Small intestine (tissue), 7 donors: ENCODE measurements around the gene SPATA31C2. TPM values are rescaled to one million over a fixed set of nuclear protein-coding genes. Genes with fewer than 3 reads are reported as not detected.
"Not testable (repeated sequence)": the region's sequence is repeated elsewhere in the genome, so short reads cannot be mapped to it uniquely, and the experiment has no call there.

Source experiments
- DNase-seq, 2 donors: peaks; one replicate each; pipeline versions ENCODE4 v3.0.0 to v3.0.0-alpha.2; 2013
- FAIRE-seq: peaks from 2 replicates; lab custom pipeline; 2012; peaks lifted over from hg19 to GRCh38; lab: Jason Lieb, UNC
- H3K27ac ChIP-seq, 3 donors: one replicate each; pipeline ENCODE4 v1.5.1; 2013; ENCODE audit warnings: low read length in 2 of 3, mild to moderate bottlenecking in 2 of 3, control low read depth in 1 of 3, inconsistent platforms in 1 of 3, low read depth in 1 of 3, moderate library complexity in 1 of 3
- H3K27me3 ChIP-seq, 3 donors: one replicate each; pipeline ENCODE4 v1.6.1; 2013; ENCODE audit warnings: low read length in 3 of 3, inconsistent platforms in 1 of 3; ENCODE audit not compliant: control insufficient read depth in 3 of 3, insufficient read depth in 3 of 3
- H3K36me3 ChIP-seq, 3 donors: one replicate each; pipeline ENCODE4 v1.6.1; 2013; ENCODE audit warnings: low read length in 3 of 3, inconsistent platforms in 1 of 3, low read depth in 1 of 3, mild to moderate bottlenecking in 1 of 3, moderate library complexity in 1 of 3; ENCODE audit not compliant: control insufficient read depth in 3 of 3, insufficient read depth in 2 of 3
- H3K4me1 ChIP-seq, 3 donors: one replicate each; pipeline ENCODE4 v1.6.1; 2013; ENCODE audit warnings: low read length in 2 of 3, inconsistent platforms in 1 of 3, low read depth in 1 of 3, mild to moderate bottlenecking in 1 of 3, moderate library complexity in 1 of 3; ENCODE audit not compliant: control insufficient read depth in 3 of 3, insufficient read depth in 2 of 3
- H3K4me3 ChIP-seq, 3 donors: one replicate each; pipeline ENCODE4 v1.5.1; 2013; ENCODE audit warnings: low read length in 3 of 3, control low read depth in 1 of 3, inconsistent platforms in 1 of 3, low read depth in 1 of 3, mild to moderate bottlenecking in 1 of 3, moderate library complexity in 1 of 3
- H3K9me3 ChIP-seq, 2 donors: one replicate each; pipeline ENCODE4 v1.6.1; 2013; ENCODE audit warnings: low read depth in 1 of 2, low read length in 1 of 2; ENCODE audit not compliant: control insufficient read depth in 2 of 2, insufficient read depth in 1 of 2
- WGBS, 3 donors: extraction: QIAGEN DNeasy Blood & Tissue Kit; methylation state at CpG; one replicate each; pipeline ENCODE4 v1.1.7; 2013; 5-methylcytosine and 5-hydroxymethylcytosine counted together
- polyA plus RNA-seq, 4 donors: library from polyadenylated mRNA; stranded (reverse) in 3 of 4; unstranded in 1 of 4; fragments of 200-250 nt in 3 of 4; fragments of 120-200 nt in 1 of 4; gene quantifications; one replicate each; pipeline versions ENCODE4 v1.2.1 to v1.2.3, GENCODE V29; 2013
- donor health status: healthy with polysubstance abuse.
- donor health status: control.
- donor health status: control.
- donor health status: Bipolar disorder and iron deficiency.
- donor health status: healthy.

SPATA31C2 gene
- polyA plus RNA-seq, 4 donors = 0.04 TPM; not detected in 3

- H3K36me3 ChIP-seq = no peaks in the 10 kb centered on the region
- WGBS, 3 donors = 77 to 83% (median 82%) methylated on average over 6 of the region's 6 CpGs
- no peaks in the 10 kb centered on the region for H3K4me1 ChIP-seq
- H3K9me3 ChIP-seq = no peaks in the 10 kb centered on the region
- no peak for DNase-seq
- FAIRE-seq = no peak
- no peak overlapping the region for H3K4me3 ChIP-seq
- no peak overlapping the region for H3K27ac ChIP-seq
- H3K27me3 ChIP-seq = no peaks in the 10 kb centered on the region
Measured at GRCh38 chr9:88143957-88144625, 5.8 kb upstream of the SPATA31C2 start.

DNA sequence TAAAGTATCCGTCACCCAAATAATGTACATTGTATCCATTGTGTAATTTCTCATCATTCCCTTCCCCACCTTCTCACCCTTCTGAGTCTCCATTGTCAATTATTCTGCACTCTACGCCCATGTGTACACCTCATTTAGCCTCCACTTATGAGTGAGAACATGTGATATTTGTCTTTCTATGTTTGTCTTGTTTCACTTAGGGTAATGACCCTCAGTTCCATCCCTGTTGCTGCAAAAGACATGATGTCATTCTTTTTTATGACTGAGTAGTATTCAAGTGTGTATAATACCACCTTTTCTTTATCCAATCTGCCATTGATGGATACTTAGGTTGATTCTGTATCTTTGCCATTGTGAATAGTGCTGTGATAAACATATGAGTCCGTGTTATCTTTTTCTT lies 4.9 kb upstream of the SPATA31C2 start:
- Histone ChIP-seq H3K36me3 (no peaks in the 10 kb centered on the region), H3K27ac (no peak overlapping the region), H3K9me3 (no peaks in the 10 kb centered on the region), H3K27me3 (no peaks in the 10 kb centered on the region), H3K4me3 (no peak overlapping the region), H3K4me1 (no peaks in the 10 kb centered on the region)
- FAIRE-seq (no peak), DNase-seq (no peak)
- 77 to 85% (median 82%) methylated on average over 3 of the region's 3 CpGs for WGBS, 3 donors

GRCh38 chr9:88133552-88133951 lies 4.7 kb downstream of the SPATA31C2 start:
- not testable (repeated sequence) for H3K36me3 ChIP-seq, H3K4me1 ChIP-seq, FAIRE-seq, H3K4me3 ChIP-seq, H3K27me3 ChIP-seq, H3K9me3 ChIP-seq, DNase-seq, H3K27ac ChIP-seq
- WGBS, 3 donors = 45 to 80% (median 58%) methylated on average over 12 of the region's 12 CpGs

DNA sequence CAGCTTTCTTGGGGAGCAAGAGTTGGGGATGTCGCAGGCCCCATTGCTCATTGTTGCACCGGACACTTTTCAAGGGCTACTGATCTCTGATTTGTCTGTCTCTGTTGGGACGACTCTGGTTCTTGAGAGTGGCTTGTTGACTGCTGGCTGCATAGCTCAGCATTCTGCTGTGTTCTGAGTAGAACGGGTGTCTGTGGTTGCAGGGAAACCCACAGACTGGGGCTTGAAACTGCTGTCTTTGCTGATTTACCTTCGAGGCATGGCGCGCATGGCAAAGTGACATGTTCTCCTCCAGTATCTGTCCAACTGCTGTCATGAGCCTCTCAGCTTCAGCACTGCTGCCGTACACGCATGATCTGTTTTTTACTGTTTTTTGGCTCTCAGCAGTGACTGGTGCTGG lies 8.7 kb downstream of the SPATA31C2 start:
- H3K4me1 ChIP-seq, H3K27me3 ChIP-seq, DNase-seq, H3K27ac ChIP-seq, FAIRE-seq, H3K36me3 ChIP-seq, H3K4me3 ChIP-seq, H3K9me3 ChIP-seq: not testable (repeated sequence)
- 73 to 86% (median 73%) methylated on average over 7 to 9 of the region's 9 CpGs for WGBS, 3 donors

GRCh38 chr9:88127700-88128300 lies 10.5 kb downstream of the SPATA31C2 start:
- H3K9me3 ChIP-seq, H3K27me3 ChIP-seq, DNase-seq, FAIRE-seq, H3K27ac ChIP-seq, H3K4me3 ChIP-seq, H3K4me1 ChIP-seq, H3K36me3 ChIP-seq: not testable (repeated sequence)
- 92 to 99% (median 92%) methylated on average over 6 to 13 of the region's 13 CpGs for WGBS, 3 donors

DNA sequence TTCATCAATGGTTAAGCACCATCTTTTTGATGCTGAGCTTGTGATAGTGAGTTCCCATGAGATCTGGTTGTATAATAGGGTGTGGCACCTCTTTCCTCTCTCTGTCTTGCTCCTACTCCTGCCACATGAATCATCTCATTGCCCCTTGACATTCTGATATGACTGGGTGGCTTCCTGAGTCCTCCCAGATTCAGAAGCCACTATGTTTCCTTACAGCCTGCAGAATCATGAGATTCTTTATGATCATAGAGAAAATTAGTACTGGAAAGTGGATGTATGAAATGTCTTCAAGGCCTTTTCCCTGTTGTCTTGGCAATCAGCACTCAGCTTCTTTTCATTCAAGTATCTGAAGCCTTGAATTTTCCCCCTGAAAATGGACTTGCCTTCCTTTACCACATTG lies 14.9 kb downstream of the SPATA31C2 start:
- not testable (repeated sequence) for H3K4me3 ChIP-seq, H3K4me1 ChIP-seq, DNase-seq, FAIRE-seq, H3K36me3 ChIP-seq, H3K27me3 ChIP-seq, H3K27ac ChIP-seq, H3K9me3 ChIP-seq

GRCh38 chr9:88118121-88118520 lies 20.2 kb downstream of the SPATA31C2 start:
- DNase-seq (peak; percentile 26 to 70), FAIRE-seq (peak; percentile 71)

DNA sequence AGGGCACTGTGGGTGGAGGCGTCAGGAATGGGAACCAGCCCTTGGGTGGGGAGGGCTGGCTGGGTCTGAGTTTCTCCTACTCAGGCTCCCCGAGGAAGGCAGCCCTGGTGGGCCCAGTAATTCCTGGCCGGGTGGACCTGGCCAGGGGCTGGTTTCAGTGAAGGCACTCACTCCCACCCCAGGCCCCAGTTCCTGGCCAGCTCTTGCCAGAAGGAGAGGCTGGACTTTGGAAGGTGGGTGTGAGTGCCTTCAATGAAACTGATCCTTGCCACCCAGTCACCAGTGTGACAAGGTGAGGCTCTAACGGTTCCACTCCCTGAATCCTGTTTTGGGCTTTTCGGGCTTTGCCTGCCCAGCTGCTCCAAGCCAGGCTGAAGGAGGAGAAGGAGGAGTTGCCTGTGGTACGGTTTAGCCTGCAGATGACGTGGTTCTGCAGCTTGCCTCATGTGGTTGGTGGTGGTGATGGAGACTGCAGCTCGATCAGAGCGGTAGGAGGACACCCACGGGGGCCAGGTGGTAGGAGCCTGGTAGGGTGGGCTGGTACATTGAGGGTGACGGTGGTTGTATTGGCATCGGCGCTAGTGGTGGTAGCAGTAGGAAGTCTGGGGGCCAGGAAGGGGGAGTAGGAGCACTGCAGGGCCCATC lies 23.2 kb downstream of the SPATA31C2 start:
- not testable (repeated sequence) for H3K9me3 ChIP-seq, H3K27ac ChIP-seq, H3K4me1 ChIP-seq, FAIRE-seq, H3K4me3 ChIP-seq, H3K27me3 ChIP-seq, H3K36me3 ChIP-seq
- WGBS, 3 donors = 58 to 81% (median 69%) methylated on average over 11 to 12 of the region's 13 CpGs
- DNase-seq = peak in 1 of 2 donors; percentile 44

More at GRCh38 chr9:88118121-88118520, 20.2 kb downstream of the SPATA31C2 start:
- WGBS, 3 donors = 11 to 62% (median 42%) methylated on average over 5 of the region's 5 CpGs
- H3K4me3 ChIP-seq, H3K27ac ChIP-seq, H3K27me3 ChIP-seq, H3K4me1 ChIP-seq, H3K9me3 ChIP-seq, H3K36me3 ChIP-seq: not testable (repeated sequence)
